ENCODE results near the gene DIPK1A. TPM values are rescaled to one million over a fixed set of nuclear protein-coding genes. Genes with fewer than 3 reads are reported as not detected.

The DIPK1A gene
- total and polyA plus RNA-seq, 9 donors: 5.9 to 11.0 (median 9.1) TPM

DNA sequence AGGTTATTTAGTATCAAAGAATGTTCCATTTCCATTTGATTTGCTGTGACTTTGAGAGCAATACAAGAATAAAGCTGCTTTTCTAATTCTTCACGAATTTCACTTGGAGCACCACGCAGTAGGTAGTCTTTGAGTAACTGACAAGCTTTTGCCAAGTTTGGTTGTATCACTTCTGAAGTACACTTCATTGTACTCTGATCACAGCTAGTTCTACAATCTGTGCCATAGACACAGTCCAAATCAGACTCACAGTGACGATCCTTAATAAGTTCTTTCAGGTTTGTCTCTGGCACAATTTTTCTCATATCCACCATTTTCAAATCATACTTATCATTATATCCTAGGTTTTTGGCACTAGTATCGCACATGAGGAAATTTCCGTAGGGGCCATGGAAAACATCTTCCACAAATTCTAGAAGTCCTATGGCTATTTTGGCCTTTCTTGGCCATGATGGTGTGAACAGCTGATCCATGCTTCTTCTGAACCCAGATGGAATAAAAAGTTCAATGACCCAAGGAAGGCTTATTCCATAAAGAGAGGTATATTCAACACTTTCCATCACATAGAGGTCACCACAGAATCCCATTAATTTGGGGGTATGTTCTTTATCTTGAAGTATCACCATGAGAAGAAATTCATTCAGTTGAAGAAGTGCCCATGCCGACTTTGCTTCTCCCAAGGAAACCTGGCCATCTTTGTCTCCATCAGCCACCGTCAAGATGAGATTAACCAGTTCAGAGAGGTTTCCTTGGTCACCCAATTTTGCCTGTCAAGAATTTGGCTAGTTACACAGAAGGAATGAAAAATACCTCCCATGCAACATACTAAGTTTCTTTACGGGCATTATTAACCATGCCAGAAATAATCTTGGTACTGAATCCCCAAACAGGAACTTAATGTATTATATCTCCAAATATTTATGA is 117.6 kb downstream of the DIPK1A start:
- DNase-seq: no peak
- no peak overlapping the region for H3K27ac ChIP-seq (ENCODE audit: low read length)
- H3K4me3 ChIP-seq (ENCODE audit: low read length): no peak overlapping the region
- no peaks in the 10 kb centered on the region for H3K27me3 ChIP-seq (ENCODE audit: control insufficient read depth, insufficient read depth, low read length)
- H3K4me1 ChIP-seq (ENCODE audit: control insufficient read depth, insufficient read depth, low read length): no peaks in the 10 kb centered on the region
- WGBS (ENCODE audit: insufficient coverage): 89% methylated on average over 5 of the region's 8 CpGs
- H3K36me3 ChIP-seq (ENCODE audit: control insufficient read depth, insufficient read depth, low read length): peaks cover 31% of the 10 kb centered on the region
- no peaks in the 10 kb centered on the region for H3K9me3 ChIP-seq (replicated peaks; ENCODE audit: control insufficient read depth, low read depth, low read length)

GRCh38 chr1:92843046-92843423 is 118.2 kb downstream of the DIPK1A start:
- no peaks in the 10 kb centered on the region for H3K9me3 ChIP-seq (replicated peaks; ENCODE audit: control insufficient read depth, low read depth, low read length)
- no peaks in the 10 kb centered on the region for H3K27me3 ChIP-seq (ENCODE audit: control insufficient read depth, insufficient read depth, low read length)
- H3K4me1 ChIP-seq (ENCODE audit: control insufficient read depth, insufficient read depth, low read length): no peaks in the 10 kb centered on the region
- H3K4me3 ChIP-seq (ENCODE audit: low read length): no peak overlapping the region
- WGBS (ENCODE audit: insufficient coverage): no CpG with 5 or more reads among the region's 2 CpGs
- no peak for DNase-seq
- peaks cover 35% of the 10 kb centered on the region for H3K36me3 ChIP-seq (ENCODE audit: control insufficient read depth, insufficient read depth, low read length)
- H3K27ac ChIP-seq (ENCODE audit: low read length): no peak overlapping the region

GRCh38 chr1:92842082-92843045 is 118.9 kb downstream of the DIPK1A start:
- Histone ChIP-seq H3K27ac (ENCODE audit: low read length) (no peak overlapping the region), H3K4me1 (ENCODE audit: control insufficient read depth, insufficient read depth, low read length) (no peaks in the 10 kb centered on the region), H3K9me3 (replicated peaks; ENCODE audit: control insufficient read depth, low read depth, low read length) (no peaks in the 10 kb centered on the region), H3K4me3 (ENCODE audit: low read length) (no peak overlapping the region), H3K36me3 (ENCODE audit: control insufficient read depth, insufficient read depth, low read length) (peaks cover 39% of the 10 kb centered on the region), H3K27me3 (ENCODE audit: control insufficient read depth, insufficient read depth, low read length) (no peaks in the 10 kb centered on the region)
- DNase-seq: no peak
- WGBS (ENCODE audit: insufficient coverage): 100% methylated on average over 1 of the region's 4 CpGs

DNA sequence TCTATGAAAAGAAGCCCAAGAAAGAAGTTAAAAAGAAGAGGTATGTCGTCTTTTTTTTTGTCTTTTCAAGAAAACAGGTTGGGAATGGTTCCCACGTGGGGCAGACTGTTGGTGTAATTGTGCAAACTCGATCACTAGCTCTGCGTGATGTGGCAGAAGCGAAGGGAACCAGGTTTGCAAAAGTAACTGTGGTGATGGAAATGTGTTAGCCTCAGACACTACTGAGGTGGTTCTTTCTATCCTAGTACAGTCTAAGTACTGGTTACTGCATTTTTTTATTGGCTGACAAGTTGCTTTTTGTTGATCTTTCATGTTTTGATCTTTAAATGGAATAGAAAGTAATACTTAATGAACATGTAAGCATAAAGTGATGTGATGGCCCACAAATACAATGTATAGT is 120.7 kb downstream of the DIPK1A start:
- Histone ChIP-seq H3K9me3 (replicated peaks; ENCODE audit: control insufficient read depth, low read depth, low read length) (no peaks in the 10 kb centered on the region), H3K4me1 (ENCODE audit: control insufficient read depth, insufficient read depth, low read length) (no peaks in the 10 kb centered on the region), H3K36me3 (ENCODE audit: control insufficient read depth, insufficient read depth, low read length) (peaks cover 48% of the 10 kb centered on the region), H3K27me3 (ENCODE audit: control insufficient read depth, insufficient read depth, low read length) (no peaks in the 10 kb centered on the region), H3K4me3 (ENCODE audit: low read length) (no peak overlapping the region), H3K27ac (ENCODE audit: low read length) (no peak overlapping the region)
- DNase-seq: no peak
- 70% methylated on average over 5 of the region's 5 CpGs for WGBS (ENCODE audit: insufficient coverage)

- Histone ChIP-seq H3K4me3 (ENCODE audit: low read length) (no peak overlapping the region), H3K9me3 (replicated peaks; ENCODE audit: control insufficient read depth, low read depth, low read length) (no peaks in the 10 kb centered on the region), H3K27ac (ENCODE audit: low read length) (no peak overlapping the region), H3K4me1 (ENCODE audit: control insufficient read depth, insufficient read depth, low read length) (no peaks in the 10 kb centered on the region), H3K36me3 (ENCODE audit: control insufficient read depth, insufficient read depth, low read length) (peaks cover 53% of the 10 kb centered on the region), H3K27me3 (ENCODE audit: control insufficient read depth, insufficient read depth, low read length) (no peaks in the 10 kb centered on the region)
- no CpG with 5 or more reads among the region's 2 CpGs for WGBS (ENCODE audit: insufficient coverage)
- DNase-seq: no peak
Observed at GRCh38 chr1:92839442-92839841, 121.8 kb downstream of the DIPK1A start.

- H3K4me3 ChIP-seq (ENCODE audit: low read length): no peak overlapping the region
- H3K27ac ChIP-seq (ENCODE audit: low read length): no peak overlapping the region
- H3K9me3 ChIP-seq (replicated peaks; ENCODE audit: control insufficient read depth, low read depth, low read length): no peaks in the 10 kb centered on the region
- no peaks in the 10 kb centered on the region for H3K27me3 ChIP-seq (ENCODE audit: control insufficient read depth, insufficient read depth, low read length)
- no CpG with 5 or more reads among the region's 1 CpG for WGBS (ENCODE audit: insufficient coverage)
- no peak for DNase-seq
- peaks cover 56% of the 10 kb centered on the region for H3K36me3 ChIP-seq (ENCODE audit: control insufficient read depth, insufficient read depth, low read length)
- peaks cover 4% of the 10 kb centered on the region for H3K4me1 ChIP-seq (ENCODE audit: control insufficient read depth, insufficient read depth, low read length)
Observed at GRCh38 chr1:92838519-92838918, 122.7 kb downstream of the DIPK1A start.

DNA sequence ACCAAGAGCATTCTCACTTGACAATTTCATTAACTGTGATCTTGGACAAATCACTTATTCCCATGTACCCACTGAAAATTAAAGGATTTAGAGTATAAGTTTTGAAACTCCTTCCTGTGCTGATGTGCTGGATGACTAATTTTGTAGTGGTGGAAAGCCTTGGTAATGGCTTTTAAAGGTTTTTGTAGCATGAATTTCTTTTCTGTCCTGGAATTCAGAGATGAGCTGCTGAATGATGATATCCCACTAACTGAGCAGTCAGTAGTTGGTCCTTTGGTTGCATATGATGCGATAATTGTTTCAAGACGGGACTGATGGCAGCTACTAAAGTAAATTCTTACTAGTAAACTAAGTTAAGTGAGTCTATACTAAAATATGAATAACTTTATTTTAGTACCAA is 124.2 kb downstream of the DIPK1A start:
- no peak for DNase-seq
- WGBS (ENCODE audit: insufficient coverage): no CpG with 5 or more reads among the region's 2 CpGs
- H3K4me1 ChIP-seq (ENCODE audit: control insufficient read depth, insufficient read depth, low read length): peaks cover 4% of the 10 kb centered on the region
- no peak overlapping the region for H3K27ac ChIP-seq (ENCODE audit: low read length)
- H3K27me3 ChIP-seq (ENCODE audit: control insufficient read depth, insufficient read depth, low read length): no peaks in the 10 kb centered on the region
- H3K9me3 ChIP-seq (replicated peaks; ENCODE audit: control insufficient read depth, low read depth, low read length): no peaks in the 10 kb centered on the region
- no peak overlapping the region for H3K4me3 ChIP-seq (ENCODE audit: low read length)
- H3K36me3 ChIP-seq (ENCODE audit: control insufficient read depth, insufficient read depth, low read length): peaks cover 48% of the 10 kb centered on the region

GRCh38 chr1:92834617-92835016 is 126.6 kb downstream of the DIPK1A start:
- DNase-seq: no peak
- Histone ChIP-seq H3K36me3 (ENCODE audit: control insufficient read depth, insufficient read depth, low read length) (peaks cover 39% of the 10 kb centered on the region), H3K4me3 (ENCODE audit: low read length) (no peak overlapping the region), H3K27me3 (ENCODE audit: control insufficient read depth, insufficient read depth, low read length) (no peaks in the 10 kb centered on the region), H3K4me1 (ENCODE audit: control insufficient read depth, insufficient read depth, low read length) (peaks cover 7% of the 10 kb centered on the region), H3K9me3 (replicated peaks; ENCODE audit: control insufficient read depth, low read depth, low read length) (no peaks in the 10 kb centered on the region), H3K27ac (ENCODE audit: low read length) (no peak overlapping the region)
- whole genome bisulfite sequencing (ENCODE audit: insufficient coverage): 86% methylated on average over 5 of the region's 5 CpGs

- WGBS (ENCODE audit: insufficient coverage): 79% methylated on average over 3 of the region's 5 CpGs
- Histone ChIP-seq H3K4me1 (ENCODE audit: control insufficient read depth, insufficient read depth, low read length) (peaks cover 7% of the 10 kb centered on the region), H3K27ac (ENCODE audit: low read length) (no peak overlapping the region)
Observed at GRCh38 chr1:92833840-92834239, 127.4 kb downstream of the DIPK1A start.

GRCh38 chr1:92832537-92833114 is 128.6 kb downstream of the DIPK1A start:
- Histone ChIP-seq H3K9me3 (replicated peaks; ENCODE audit: control insufficient read depth, low read depth, low read length) (no peaks in the 10 kb centered on the region), H3K27ac (ENCODE audit: low read length) (peak overlapping the region; percentile 90), H3K27me3 (ENCODE audit: control insufficient read depth, insufficient read depth, low read length) (no peaks in the 10 kb centered on the region), H3K4me3 (ENCODE audit: low read length) (peak overlapping the region; percentile 99), H3K4me1 (ENCODE audit: control insufficient read depth, insufficient read depth, low read length) (peaks cover 7% of the 10 kb centered on the region), H3K36me3 (ENCODE audit: control insufficient read depth, insufficient read depth, low read length) (peaks cover 25% of the 10 kb centered on the region)
- peak; percentile 48 for DNase-seq
- under 1% methylated on average over 16 of the region's 19 CpGs for WGBS (ENCODE audit: insufficient coverage)

More at GRCh38 chr1:92833840-92834239, 127.4 kb downstream of the DIPK1A start:
- no peaks in the 10 kb centered on the region for H3K27me3 ChIP-seq (ENCODE audit: control insufficient read depth, insufficient read depth, low read length)
- no peak overlapping the region for H3K4me3 ChIP-seq (ENCODE audit: low read length)
- H3K36me3 ChIP-seq (ENCODE audit: control insufficient read depth, insufficient read depth, low read length): peaks cover 33% of the 10 kb centered on the region
- DNase-seq: no peak
- H3K9me3 ChIP-seq (replicated peaks; ENCODE audit: control insufficient read depth, low read depth, low read length): no peaks in the 10 kb centered on the region
